Stromal cell of bone marrow (primary cell): ENCODE measurements around the gene PARVA.

ENCODE experiments used
- DNase-seq: peaks from one replicate; pipeline ENCODE4 v3.0.0-alpha.2; 2012; ENCODE audit warnings: low read depth

Gene PARVA

DNA sequence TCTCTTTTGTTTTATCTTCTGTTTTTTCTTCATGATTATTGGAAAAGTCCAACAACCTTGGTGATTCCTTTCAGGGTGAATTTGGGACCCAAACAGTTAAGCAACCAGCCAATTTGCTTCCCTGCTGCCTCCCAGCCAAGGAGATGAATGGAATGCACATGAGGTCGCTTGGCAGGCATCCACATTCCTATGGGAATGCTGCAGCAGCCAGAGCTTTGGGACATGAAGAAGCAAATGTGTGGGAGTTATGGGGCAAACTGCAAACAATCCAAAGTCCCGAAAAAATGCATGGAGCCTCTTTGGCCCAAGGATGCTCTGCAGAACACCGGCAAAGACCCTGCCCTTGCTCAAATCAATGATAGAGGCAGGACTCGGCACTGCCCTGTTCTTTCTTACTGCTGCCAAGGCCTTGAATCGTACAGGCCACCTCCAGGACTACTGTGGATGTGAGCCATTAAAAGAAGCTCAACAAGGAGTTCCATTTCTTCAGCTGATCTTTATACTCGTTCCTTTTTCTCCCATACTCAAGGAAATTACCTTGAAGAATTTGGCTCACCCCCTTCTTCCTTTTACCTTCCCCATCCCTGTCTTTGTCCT is 179.5 kb downstream of the PARVA start:
- peak; percentile 84 for DNase-seq

DNA sequence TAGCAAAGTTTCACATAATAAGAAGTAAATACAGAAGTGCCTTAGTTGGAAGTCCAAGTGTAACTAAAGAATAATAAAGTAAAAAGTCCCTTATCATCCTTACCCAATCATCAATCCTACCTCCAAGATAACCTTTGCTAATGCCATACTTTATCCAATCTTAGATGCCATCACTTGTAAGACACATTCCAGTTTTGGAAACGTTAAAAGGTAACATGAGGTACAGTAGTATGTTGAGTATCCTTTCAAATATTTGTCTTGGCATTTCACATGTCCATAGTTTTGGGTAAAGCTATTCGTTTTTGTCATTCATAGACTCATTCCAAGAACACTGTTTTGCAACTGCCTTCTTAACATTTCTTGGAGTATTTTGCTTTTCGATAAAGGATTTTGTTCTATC is 181.6 kb downstream of the PARVA start:
- no peak for DNase-seq

GRCh38 chr11:12560362-12560761 is 183.0 kb downstream of the PARVA start:
- no peak for DNase-seq

DNA sequence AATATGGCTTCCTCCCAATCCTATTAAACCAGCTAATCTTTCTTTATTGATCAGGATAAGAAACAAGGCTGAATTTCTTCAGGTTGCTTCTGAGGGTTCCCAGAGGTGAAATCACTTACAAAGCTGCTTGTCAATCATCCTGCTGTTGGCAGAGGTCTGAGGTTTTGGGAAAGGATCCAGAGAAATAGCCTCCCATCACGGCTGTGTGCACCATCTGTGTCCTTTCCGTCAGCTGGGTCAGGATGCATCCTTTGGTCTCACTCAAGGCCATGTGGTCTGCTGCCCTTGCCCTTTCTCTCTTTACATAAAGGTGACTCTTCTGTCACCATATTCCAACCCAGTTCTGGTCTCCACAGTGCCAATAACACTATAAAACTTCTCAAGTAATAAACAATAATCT is 183.5 kb downstream of the PARVA start:
- no peak for DNase-seq

- no peak for DNase-seq
Measured at GRCh38 chr11:12564012-12564411, 186.6 kb downstream of the PARVA start.

- DNase-seq: no peak
Measured at GRCh38 chr11:12565406-12565805, 188.0 kb downstream of the PARVA start.

DNA sequence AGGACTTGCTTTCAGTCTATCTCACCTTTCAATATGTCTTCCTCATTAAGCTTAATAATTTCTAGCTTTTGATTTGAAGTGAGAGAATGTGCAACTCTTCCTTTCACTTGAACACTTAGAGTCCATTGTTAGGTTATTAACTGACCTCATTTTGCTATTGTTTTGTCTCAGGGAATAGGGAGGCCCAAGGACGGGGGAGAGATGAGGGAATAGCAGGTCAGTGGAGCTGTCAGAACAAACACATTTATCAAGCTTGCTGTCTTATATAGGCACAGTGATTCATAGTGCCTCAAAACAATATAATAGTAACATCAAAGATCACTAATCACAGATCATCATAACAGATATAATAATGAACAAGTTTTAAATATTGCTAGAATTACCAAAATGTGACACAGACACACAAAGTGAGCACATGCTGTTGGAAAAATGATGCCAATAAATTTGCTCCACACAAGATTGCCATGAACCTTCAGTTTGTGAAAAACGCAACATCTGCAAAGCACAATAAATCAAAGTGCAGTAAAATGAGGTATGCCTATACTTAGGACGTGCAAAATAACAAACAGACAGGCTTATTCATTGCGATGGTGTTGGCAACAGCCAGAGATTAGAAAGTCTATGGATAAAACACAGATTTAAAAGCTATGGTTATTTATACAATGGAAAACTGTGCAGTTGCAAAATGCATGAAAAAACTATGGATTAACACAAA is 190.5 kb downstream of the PARVA start:
- DNase-seq: no peak

GRCh38 chr11:12569499-12570425 is 192.4 kb downstream of the PARVA start:
- no peak for DNase-seq

DNA sequence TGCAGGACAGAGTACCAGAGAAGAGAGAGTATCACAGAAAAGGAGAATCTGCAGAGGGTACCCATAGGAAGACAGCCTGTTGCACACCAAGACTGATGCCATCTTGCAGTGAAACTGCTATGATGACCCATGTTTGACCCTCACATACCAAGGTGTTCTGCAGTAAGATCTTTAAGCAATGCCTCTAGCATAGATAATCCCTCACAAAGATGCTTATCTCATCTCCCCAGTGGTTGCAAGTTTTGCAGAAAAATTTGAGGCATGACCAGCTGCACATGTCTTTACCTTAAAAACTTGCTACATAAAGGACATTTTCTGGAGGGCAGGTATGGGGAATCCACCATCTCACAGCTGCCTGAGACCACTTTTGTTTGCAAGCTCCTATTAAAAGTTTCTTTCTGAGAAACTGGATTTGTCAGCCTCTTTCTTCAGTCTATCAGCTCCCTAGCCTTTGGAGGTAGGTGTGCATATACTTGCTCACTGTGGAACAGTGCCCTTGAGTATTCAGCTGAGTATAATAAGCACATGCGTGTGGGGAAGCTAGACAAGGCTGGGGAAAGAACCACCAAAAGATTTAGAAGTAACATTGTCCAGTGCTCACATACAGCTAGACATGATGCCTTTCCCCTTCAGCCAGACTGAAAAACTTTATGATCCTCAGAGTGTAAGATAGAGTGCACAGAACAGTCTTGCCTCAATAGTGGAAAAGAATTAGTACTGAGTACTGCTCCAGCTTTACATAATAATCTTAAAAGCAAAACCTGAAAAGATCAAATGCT is 196.5 kb downstream of the PARVA start:
- no peak for DNase-seq

- no peak for DNase-seq
Measured at GRCh38 chr11:12577725-12578644, 200.6 kb downstream of the PARVA start.

GRCh38 chr11:12581416-12581815 is 204.0 kb downstream of the PARVA start:
- no peak for DNase-seq

GRCh38 chr11:12581923-12582322 is 204.6 kb downstream of the PARVA start:
- DNase-seq: peak; percentile 53
